ENCODE results near the gene DCST1.

- TF ChIP-seq ISL2 (CRISPR knock-in tag; IDR thresholded peaks at IDR 0.05), result no peak
- TF ChIP-seq SNAPC5 (CRISPR knock-in tag; IDR thresholded peaks at IDR 0.05; ENCODE audit: borderline replicate concordance), result no peak
- no peak for TF ChIP-seq ZNF788 (CRISPR knock-in tag; IDR thresholded peaks at IDR 0.05; ENCODE audit: borderline replicate concordance)
- TF ChIP-seq CENPX (CRISPR knock-in tag; IDR thresholded peaks at IDR 0.05), result no peak
- no peak for TF ChIP-seq FOXA3 (CRISPR knock-in tag; IDR thresholded peaks at IDR 0.05)
- TF ChIP-seq REST (IDR thresholded peaks at IDR 0.05; ENCODE audit: borderline replicate concordance in 1 of 2, low read depth in 1 of 2, low read length in 2 of 2), result no peak
- TF ChIP-seq SALL1 (CRISPR knock-in tag; IDR thresholded peaks at IDR 0.05), result no peak
These were observed 40.0 kb downstream of the DCST1 start for GRCh38 chr1:155073377-155074242.
